PC-9 (cell line): ENCODE data around the gene FDXACB1. TPM values are rescaled to one million over a fixed set of nuclear protein-coding genes. Genes with fewer than 3 reads are reported as not detected.

ENCODE experiments used
- BruUV-seq: library from RNA; stranded (reverse); fragments of 400-500 nt; replicated peaks from 2 replicates; lab custom pipeline; 2021; lab: Mats Ljungman, UMichigan
- CTCF ChIA-PET: fragments of 300-600 bp; sonication (Branson Sonifier 250); formaldehyde crosslinking; loops from one replicate; lab custom pipeline; 2022; ENCODE audit warnings: antibody characterized with exemption; lab: Charles Lee
- POLR2A ChIA-PET: fragments of 300-600 bp; sonication (Branson Sonifier 250); formaldehyde crosslinking; loops from one replicate; lab custom pipeline; 2022; ENCODE audit warnings: antibody characterized with exemption; ENCODE audit not compliant: unreplicated experiment; lab: Charles Lee
- DNase-seq, 2 experiments: peaks; one replicate each; pipeline versions ENCODE4 v3.0.0 to v3.0.0-alpha.2; 2015 to 2022; ENCODE audit warnings: mixed read lengths in 1 of 2
- H2AFZ ChIP-seq: fragments of 200-600 bp; sonication (generic); 2 replicates; pipeline ENCODE4 v1.8.1; 2017; ENCODE audit warnings: antibody characterized with exemption
- H3F3A ChIP-seq: fragments of 200-600 bp; sonication (generic); 2 replicates; pipeline ENCODE4 v1.8.1; 2017; ENCODE audit warnings: antibody characterized with exemption, mild to moderate bottlenecking, low read depth; ENCODE audit not compliant: insufficient read depth
- H3K27ac ChIP-seq: fragments of 200-600 bp; sonication (generic); 2 replicates; pipeline ENCODE4 v1.6.1; 2016; ENCODE audit warnings: mixed run types
- H3K27me3 ChIP-seq: fragments of 200-600 bp; sonication (generic); 2 replicates; pipeline ENCODE4 v1.6.1; 2016; ENCODE audit warnings: low read depth, mixed run types; ENCODE audit not compliant: insufficient read depth
- H3K36me3 ChIP-seq: fragments of 200-600 bp; sonication (generic); 2 replicates; pipeline ENCODE4 v1.6.1; 2016; ENCODE audit warnings: low read depth, mixed run types
- H3K4me1 ChIP-seq: fragments of 200-600 bp; sonication (generic); replicated peaks from 2 replicates; pipeline ENCODE4 v1.6.1; 2016; ENCODE audit warnings: mixed run types; ENCODE audit not compliant: insufficient read depth
- H3K4me2 ChIP-seq: fragments of 200-600 bp; sonication (generic); 2 replicates; pipeline ENCODE4 v1.6.1; 2017; ENCODE audit warnings: mixed run types
- H3K4me3 ChIP-seq: fragments of 200-600 bp; sonication (generic); 2 replicates; pipeline ENCODE4 v1.6.1; 2016; ENCODE audit warnings: mixed run types
- H3K79me2 ChIP-seq: fragments of 200-600 bp; sonication (generic); 2 replicates; pipeline ENCODE4 v1.6.1; 2017; ENCODE audit warnings: low read depth, mixed run types
- H3K9me2 ChIP-seq: fragments of 200-600 bp; sonication (generic); 2 replicates; pipeline ENCODE4 v1.8.1; 2017; ENCODE audit warnings: mild to moderate bottlenecking; ENCODE audit not compliant: insufficient read depth
- H3K9me3 ChIP-seq: fragments of 200-600 bp; sonication (generic); 2 replicates; pipeline ENCODE4 v1.8.1; 2016; ENCODE audit warnings: low read depth; ENCODE audit not compliant: insufficient read depth
- H4K20me1 ChIP-seq: fragments of 200-600 bp; sonication (generic); 2 replicates; pipeline ENCODE4 v1.8.1; 2017; ENCODE audit not compliant: insufficient read depth
- CTCF ChIP-seq: fragments of 200-600 bp; sonication (generic); conservative IDR thresholded peaks from 2 replicates; pipeline ENCODE4 v1.6.1; 2017; ENCODE audit warnings: mixed run types, antibody characterized with exemption, mild to moderate bottlenecking, moderate library complexity
- EZH2 ChIP-seq: fragments of 200-600 bp; sonication (generic); IDR thresholded peaks from 2 replicates; pipeline ENCODE4 v1.8.0; 2017; ENCODE audit warnings: antibody characterized with exemption, low read depth
- intact Hi-C: fragments of 100-400 bp; cut with micrococcal nuclease; formaldehyde crosslinking; loops from one replicate; pipeline ENCODE4 v1.10.0; 2022; ENCODE audit not compliant: unreplicated experiment
- total RNA-seq: library from RNA; stranded (reverse); gene quantifications from 2 replicates; pipeline ENCODE4 v1.2.3, GENCODE V29; 2021

Gene FDXACB1
- total RNA-seq, 1 experiment from 2014 or later, result 2.2 TPM

- DNase-seq, result no peak
- Histone ChIP-seq H3K4me2 (no peak overlapping the region), H3F3A (no peaks in the 10 kb centered on the region), H3K4me1 (peaks cover 14% of the 10 kb centered on the region), H3K9me3 (no peaks in the 10 kb centered on the region), H3K27ac (no peak overlapping the region), H3K4me3 (no peak overlapping the region), H3K79me2 (no peaks in the 10 kb centered on the region), H4K20me1 (no peaks in the 10 kb centered on the region), H3K9me2 (no peaks in the 10 kb centered on the region), H3K27me3 (no peaks in the 10 kb centered on the region), H2AFZ (no peak overlapping the region), H3K36me3 (peaks cover 32% of the 10 kb centered on the region)
- BruUV-seq, result no TSS peak
- intact Hi-C loops, result no loop called here
- ChIA-PET CTCF (interaction anchor here (0.6 kb wide), 1 partner anchor 51 kb away, joined by 3 read pairs; no protein-coding TSS in a partner anchor), POLR2A (no interaction called here)
- TF ChIP-seq CTCF, result no peak
- no peak for TF ChIP-seq EZH2
These were observed 44.4 kb downstream of the FDXACB1 start for GRCh38 chr11:111834432-111835163.

- Histone ChIP-seq H3K36me3 (peaks cover 29% of the 10 kb centered on the region), H3K9me2 (no peaks in the 10 kb centered on the region), H3K4me2 (no peak overlapping the region), H3K4me1 (peaks cover 13% of the 10 kb centered on the region), H3K4me3 (no peak overlapping the region), H4K20me1 (no peaks in the 10 kb centered on the region), H3K79me2 (no peaks in the 10 kb centered on the region), H2AFZ (no peak overlapping the region), H3K27ac (no peak overlapping the region), H3K27me3 (no peaks in the 10 kb centered on the region), H3F3A (no peaks in the 10 kb centered on the region), H3K9me3 (no peaks in the 10 kb centered on the region)
- POLR2A ChIA-PET, result no interaction called here
- no peak for DNase-seq
- TF ChIP-seq CTCF (no peak), EZH2 (no peak)
- intact Hi-C loops, result no loop called here
- BruUV-seq, result no TSS peak
- CTCF ChIA-PET, result no interaction called here
These were observed 45.4 kb downstream of the FDXACB1 start for GRCh38 chr11:111833524-111833923.

GRCh38 chr11:111829185-111829968, 49.6 kb downstream of the FDXACB1 start:
- Histone ChIP-seq H3K79me2 (no peaks in the 10 kb centered on the region), H3K4me1 (no peaks in the 10 kb centered on the region), H3K9me2 (no peaks in the 10 kb centered on the region), H3F3A (no peaks in the 10 kb centered on the region), H3K36me3 (no peaks in the 10 kb centered on the region; the same call in 1 of the 2 replicates), H2AFZ (no peak overlapping the region), H3K27ac (no peak overlapping the region), H3K9me3 (no peaks in the 10 kb centered on the region), H3K27me3 (no peaks in the 10 kb centered on the region), H3K4me3 (no peak overlapping the region), H3K4me2 (no peak overlapping the region), H4K20me1 (no peaks in the 10 kb centered on the region)
- TF ChIP-seq CTCF (no peak), EZH2 (no peak)
- no TSS peak for BruUV-seq
- DNase-seq, result no peak
- ChIA-PET CTCF (no interaction called here), POLR2A (no interaction called here)
- intact Hi-C loops, result no loop called here
